ELF-1 (cell line): Measurements from ENCODE around the gene SEPTIN11.
"Not testable (repeated sequence)": the region's sequence is repeated elsewhere in the genome, so short reads cannot be mapped to it uniquely, and the experiment has no call there.

Experiments used
- DNase-seq: peaks from one replicate; pipeline ENCODE4 v3.0.0-alpha.2; 2016; ENCODE audit warnings: low read depth, low spot score

Gene SEPTIN11

DNA sequence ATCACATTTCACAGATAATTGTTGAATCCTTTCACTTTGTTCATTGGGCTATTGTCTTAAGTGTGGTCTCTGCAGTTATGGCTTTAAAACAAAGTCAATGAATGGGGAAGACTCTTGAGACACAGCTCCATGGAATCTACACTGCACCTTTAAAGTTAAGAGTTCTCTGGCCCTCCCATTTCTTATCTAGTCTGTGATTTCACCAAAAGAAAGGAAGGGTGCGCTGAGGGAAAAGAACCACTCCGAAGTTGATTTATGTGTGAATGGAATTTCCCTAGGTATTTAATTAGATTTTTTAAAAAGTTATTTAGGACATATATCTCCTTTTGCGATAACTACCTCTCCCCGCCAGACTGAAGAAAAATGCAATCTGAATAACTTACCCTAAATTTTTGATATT, 2.5 kb downstream of the SEPTIN11 start:
- no peak for DNase-seq

- DNase-seq = no peak
Observed at GRCh38 chr4:76952656-76953582, 3.4 kb downstream of the SEPTIN11 start.

- DNase-seq = no peak
Observed at GRCh38 chr4:76953956-76954355, 4.4 kb downstream of the SEPTIN11 start.

DNA sequence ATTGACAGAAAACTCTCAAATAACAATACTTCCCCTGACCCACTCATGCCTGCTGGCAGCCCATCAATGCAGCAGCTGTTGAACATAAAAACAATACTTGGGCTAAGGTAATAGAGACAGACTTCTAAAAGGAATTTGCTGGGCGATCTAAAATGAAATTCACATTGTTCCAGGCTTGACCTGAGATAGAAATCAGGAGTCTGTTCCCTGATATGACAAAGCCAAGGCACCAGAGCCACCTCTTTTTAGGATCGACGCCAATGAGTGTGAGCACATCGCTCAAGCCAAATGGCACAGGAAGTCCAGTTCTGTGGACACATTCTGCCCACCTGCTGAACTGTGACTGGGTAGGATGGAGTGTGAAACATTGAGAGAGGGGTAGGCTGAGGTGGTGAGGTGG, 4.9 kb downstream of the SEPTIN11 start:
- no peak for DNase-seq

DNA sequence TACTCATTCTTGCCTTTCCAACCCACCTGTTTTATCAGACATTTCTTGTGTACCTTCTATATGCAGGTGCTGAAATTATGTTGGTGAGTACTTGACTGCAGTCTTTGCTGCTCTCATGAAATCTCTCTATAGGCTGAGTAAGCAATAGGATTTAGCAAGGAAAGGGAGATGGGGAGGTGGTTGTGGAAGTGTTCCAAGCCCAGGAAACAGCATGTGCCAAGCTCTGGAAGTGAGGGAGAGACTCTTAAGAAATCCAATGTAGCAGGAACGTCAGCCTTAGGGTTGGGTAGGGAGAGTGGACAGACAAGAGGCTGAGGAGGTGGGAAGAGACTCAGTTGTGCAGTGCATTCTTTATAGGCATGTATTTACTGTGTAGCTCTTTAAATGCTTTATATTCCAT, 5.6 kb downstream of the SEPTIN11 start:
- DNase-seq = no peak

DNA sequence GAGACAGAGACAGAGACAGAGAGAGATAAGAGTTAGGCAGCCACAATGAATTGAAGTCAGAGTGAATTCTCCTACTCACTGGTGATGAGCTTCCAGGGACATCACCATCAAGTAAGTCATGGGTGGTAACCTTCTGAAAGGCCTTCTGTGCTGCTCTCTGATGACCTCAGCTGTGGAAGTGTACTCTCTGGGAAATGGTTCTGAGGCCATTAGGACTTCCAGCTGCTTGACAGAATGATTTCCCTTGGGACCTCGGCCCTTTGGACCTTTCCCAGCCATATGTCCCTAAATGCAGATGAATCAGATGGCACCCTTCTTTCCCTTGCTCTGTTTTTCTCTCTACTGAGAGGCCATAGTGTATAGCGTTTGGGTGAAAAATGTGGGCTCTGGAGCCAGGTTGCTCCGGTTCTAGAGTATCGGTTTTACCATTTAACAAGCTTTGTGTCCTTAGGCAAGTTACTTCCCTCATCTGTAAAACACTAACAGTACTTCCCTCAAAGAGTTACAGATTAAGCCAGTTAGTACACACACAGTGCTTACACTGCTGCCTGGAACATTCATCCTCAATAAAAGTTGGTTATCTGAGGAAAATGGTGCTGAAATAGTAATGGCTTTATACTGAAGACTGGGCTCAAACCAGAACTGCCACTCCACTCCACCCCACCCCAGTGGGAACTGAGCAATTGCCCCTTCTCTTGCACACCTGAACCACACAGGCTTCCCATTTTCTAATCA, 7.6 kb downstream of the SEPTIN11 start:
- no peak for DNase-seq

- DNase-seq = no peak
Observed at GRCh38 chr4:76958891-76959290, 9.3 kb downstream of the SEPTIN11 start.

- DNase-seq = no peak
Observed at GRCh38 chr4:76960014-76960413, 10.5 kb downstream of the SEPTIN11 start.

DNA sequence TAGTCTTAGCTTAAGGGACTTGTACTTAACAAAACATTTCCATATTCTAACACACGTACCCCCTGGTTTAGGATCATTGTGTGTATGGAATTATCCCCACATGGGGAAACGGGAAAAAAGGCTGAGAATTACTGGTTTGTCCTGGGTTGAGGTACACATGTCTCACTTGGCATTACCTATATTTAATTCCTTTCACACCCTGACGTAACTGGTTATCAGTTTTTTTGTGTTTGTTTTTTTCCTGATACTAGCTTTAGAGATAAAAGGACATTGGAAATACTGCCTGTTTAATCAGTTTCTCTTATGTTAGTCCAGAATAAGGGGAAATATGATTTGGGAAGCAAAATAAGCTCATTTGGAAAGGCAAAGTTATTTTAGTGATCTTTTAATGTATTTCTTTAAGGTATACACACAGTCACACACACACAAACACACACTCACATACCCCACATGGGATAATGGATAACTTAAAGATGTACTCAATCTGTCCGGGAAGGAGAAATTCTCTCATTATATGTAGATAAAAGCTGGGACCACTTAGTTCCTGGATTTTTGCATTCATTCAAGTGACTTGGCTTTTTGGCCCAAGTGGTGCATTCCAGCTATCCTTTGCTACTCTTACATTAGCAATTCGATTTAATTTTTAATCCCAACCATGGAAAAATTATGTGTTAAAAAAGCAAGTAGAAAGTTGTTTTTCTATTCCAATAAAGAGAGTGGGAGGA, 13.0 kb downstream of the SEPTIN11 start:
- DNase-seq = no peak

GRCh38 chr4:76963131-76963750, 13.7 kb downstream of the SEPTIN11 start:
- no peak for DNase-seq

DNA sequence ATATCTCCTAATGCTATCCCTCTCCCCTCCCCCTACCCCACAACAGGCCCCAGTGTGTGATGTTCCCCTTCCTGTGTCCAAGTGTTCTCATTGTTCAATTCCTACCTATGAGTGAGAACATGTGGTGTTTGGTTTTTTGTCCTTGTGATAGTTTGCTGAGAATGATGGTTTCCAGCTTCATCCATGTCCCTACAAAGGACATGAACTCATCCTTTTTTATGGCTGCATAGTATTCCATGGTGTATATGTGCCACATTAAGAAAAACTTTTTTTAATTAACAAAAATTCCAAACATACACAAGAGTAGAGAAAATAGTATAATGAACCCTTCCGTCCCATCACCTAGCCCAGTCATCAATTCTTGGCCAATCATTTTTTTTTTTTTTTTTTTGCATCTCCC, 14.4 kb downstream of the SEPTIN11 start:
- not testable (repeated sequence) for DNase-seq

GRCh38 chr4:76964769-76965168, 15.2 kb downstream of the SEPTIN11 start:
- no peak for DNase-seq

DNA sequence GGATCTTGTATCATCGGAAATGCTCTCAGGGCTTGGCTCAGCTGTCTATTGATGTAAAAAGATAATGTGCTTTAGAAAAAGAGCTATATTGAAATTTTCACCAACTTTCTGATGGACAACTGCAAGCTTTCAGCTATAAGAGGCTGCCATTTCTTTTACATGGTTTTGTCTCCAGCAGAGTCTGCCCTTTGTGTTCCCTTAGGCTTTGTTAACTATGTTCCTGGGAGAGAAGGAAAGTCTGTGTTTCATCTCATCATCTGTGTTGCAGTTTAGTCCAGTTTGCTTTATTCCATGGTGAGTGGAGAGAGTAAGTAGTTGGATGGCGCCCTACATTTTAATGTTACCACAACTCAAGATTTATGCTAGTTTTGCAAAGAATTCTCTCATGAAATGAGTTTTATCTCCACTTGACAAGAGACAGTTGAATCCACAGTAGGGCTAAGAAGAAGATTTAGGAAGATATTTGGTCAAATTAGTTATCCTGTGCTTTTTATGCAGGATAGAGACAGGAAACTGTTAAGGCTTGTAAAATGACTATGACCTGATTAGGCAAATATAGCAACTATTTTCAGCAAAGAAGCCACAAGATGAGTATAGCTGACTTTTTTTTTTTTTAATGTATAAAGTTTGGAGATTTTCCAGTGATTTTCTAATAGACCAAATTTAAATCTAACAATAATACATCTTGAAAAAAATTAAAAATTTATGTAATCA, 16.5 kb downstream of the SEPTIN11 start:
- DNase-seq = no peak

DNA sequence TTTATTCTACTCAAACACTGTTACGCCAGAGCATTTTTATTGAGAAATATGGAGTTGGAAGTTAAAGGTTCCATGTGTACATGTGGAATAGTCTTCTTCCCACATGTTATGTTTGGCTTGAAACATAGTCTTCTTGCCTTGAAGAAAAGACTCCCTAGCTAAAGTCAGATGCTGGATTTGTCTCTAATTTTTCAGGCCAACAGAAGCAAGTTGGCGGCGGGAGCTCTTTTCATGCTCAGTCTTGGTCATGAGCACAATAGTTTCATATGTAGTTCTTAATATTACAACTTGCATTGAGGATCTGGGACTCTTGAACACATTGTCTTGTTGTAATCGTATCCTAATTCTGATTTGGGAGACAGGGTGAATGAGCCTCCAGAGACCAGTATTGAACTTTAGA, 19.4 kb downstream of the SEPTIN11 start:
- DNase-seq = no peak

GRCh38 chr4:76969495-76969894, 19.9 kb downstream of the SEPTIN11 start:
- DNase-seq = no peak

- DNase-seq = no peak
Observed at GRCh38 chr4:76969941-76970529, 20.5 kb downstream of the SEPTIN11 start.

- no peak for DNase-seq
Observed at GRCh38 chr4:76972306-76972705, 22.8 kb downstream of the SEPTIN11 start.

DNA sequence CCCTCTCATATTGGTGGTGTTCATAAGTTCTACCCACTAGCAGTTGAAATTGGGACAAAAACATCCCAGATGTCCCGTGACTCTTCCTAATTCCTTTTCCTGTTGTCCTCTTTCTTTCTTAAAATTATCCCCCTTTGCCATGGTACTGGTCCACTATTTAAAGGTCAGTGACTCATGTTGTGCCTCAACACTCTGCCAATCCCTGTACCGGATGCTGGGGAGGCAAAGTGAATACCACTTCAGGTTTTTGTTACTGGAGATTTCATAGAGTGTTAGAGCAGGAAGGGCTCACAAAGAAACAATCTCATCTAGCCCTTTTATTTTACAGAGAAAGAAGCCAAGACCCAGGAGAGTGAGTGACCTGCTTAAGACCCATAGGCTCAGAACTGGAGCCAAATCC, 24.6 kb downstream of the SEPTIN11 start:
- DNase-seq = no peak

DNA sequence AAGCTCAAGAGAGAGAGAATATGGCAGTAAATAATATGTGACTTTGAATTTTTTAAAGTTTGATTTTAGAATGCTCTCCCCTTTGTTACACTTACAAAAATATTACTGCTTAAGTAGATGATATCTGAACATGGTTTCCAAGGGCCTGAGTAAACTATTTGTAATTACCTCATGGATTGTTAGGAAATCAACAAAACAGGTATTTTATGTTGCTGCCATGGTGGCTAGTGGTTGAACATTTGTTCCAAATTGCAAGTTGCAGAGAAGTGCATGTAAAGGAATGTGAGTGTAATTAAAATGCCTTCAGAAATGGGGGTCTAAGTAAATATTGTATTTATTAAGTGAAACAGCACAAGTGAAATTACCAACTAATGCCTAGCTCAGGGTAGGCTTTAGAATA, 27.6 kb downstream of the SEPTIN11 start:
- DNase-seq = no peak

DNA sequence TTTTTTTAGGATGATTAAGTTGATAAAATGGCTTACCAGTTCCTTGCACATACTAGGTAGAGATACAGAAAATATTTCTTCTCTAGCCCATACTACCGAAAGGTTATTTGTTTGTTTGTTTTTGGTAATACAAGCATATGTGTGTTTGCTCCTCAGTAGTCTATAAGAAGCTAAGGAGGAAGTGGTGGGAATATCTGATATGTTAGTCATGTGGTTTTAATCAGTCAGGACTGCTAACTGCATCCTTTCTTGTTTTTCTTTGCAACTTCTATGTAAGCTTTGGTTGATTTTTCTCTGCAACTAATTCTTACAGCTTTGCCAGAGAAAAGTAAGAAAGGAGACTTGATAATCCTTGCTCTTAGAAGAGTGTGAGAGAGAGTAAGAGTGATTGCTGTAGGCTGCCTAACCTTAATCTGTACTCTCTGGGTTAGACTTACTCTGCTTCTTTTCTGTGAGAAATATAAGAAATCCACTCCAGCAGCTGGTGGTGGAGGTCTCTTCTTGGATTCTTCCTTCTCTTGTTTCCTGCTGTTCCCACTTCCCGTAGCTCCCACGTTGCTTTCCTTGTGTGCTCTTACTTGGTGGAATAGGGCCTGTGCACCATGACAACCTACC, 28.3 kb downstream of the SEPTIN11 start:
- DNase-seq = no peak
